RWPE1 (cell line): ENCODE results near the gene SH3RF3.
"Not testable (repeated sequence)": the region's sequence is repeated elsewhere in the genome, so short reads cannot be mapped to it uniquely, and the experiment has no call there.

Experiments used
- CTCF ChIA-PET: fragments of 350-600 bp; sonication (Branson Sonifier 250); formaldehyde crosslinking; extraction: SDS; loops from one replicate; lab custom pipeline; 2021; lab: Yijun Ruan, JAX
- POLR2A ChIA-PET: fragments of 400-600 bp; formaldehyde crosslinking; extraction: SDS; loops from one replicate; lab custom pipeline; 2020; ENCODE audit warnings: antibody characterized with exemption; ENCODE audit not compliant: low non-redundant PET; lab: Yijun Ruan, JAX
- DNase-seq: peaks from one replicate; pipeline ENCODE4 v3.0.0; 2012; ENCODE audit warnings: low spot score
- H3K27ac ChIP-seq: fragments of 450-650 bp; 2 replicates; pipeline ENCODE4 v1.5.1; 2017
- TF ChIP-seq, protein P1 (sequence below): fragments of 450-650 bp; conservative IDR thresholded peaks from 2 replicates; pipeline ENCODE4 v1.5.1; 2017; ENCODE audit warnings: low read depth, mild to moderate bottlenecking

Gene SH3RF3

GRCh38 chr2:109222422-109222821 lies 93.4 kb downstream of the SH3RF3 start:
- DNase-seq = no peak
- H3K27ac ChIP-seq = no peak overlapping the region
- ChIA-PET POLR2A (no interaction called here), CTCF (no interaction called here)
- TF ChIP-seq, protein P1, sequence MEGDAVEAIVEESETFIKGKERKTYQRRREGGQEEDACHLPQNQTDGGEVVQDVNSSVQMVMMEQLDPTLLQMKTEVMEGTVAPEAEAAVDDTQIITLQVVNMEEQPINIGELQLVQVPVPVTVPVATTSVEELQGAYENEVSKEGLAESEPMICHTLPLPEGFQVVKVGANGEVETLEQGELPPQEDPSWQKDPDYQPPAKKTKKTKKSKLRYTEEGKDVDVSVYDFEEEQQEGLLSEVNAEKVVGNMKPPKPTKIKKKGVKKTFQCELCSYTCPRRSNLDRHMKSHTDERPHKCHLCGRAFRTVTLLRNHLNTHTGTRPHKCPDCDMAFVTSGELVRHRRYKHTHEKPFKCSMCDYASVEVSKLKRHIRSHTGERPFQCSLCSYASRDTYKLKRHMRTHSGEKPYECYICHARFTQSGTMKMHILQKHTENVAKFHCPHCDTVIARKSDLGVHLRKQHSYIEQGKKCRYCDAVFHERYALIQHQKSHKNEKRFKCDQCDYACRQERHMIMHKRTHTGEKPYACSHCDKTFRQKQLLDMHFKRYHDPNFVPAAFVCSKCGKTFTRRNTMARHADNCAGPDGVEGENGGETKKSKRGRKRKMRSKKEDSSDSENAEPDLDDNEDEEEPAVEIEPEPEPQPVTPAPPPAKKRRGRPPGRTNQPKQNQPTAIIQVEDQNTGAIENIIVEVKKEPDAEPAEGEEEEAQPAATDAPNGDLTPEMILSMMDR = no peak

DNA sequence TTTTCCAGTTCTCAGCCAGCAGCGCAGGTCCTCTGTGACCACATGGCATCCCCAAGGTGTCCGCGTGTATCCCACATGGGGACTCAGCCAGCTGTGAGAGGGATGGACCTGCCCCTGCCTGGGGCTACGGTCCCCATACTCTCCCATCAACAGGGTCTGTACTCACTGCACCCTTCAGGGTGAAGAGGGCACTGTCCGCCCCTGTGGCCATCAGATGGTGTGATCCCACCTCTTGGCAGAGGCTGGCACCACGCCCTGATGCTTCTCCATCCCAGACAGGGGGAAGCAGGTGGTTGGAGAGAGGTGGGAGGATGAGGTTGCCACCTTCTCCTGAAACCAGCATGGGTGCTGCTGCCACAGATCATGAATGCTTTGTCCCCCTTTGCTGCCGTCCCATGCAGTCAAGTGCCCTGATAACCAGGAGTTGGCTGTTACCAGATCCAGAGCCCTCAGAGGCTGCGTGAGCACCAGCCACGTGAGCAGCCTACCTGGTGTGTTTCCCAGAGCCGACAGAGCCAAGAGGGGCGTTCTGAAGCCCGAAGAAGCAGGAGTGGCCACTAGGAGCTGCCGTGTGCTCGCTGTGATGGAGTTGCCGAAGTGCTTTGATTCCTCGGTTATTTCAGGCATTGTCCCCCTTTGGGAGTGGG lies 93.9 kb downstream of the SH3RF3 start:
- CTCF ChIA-PET = no interaction called here
- no peak for DNase-seq
- no peak overlapping the region for H3K27ac ChIP-seq
- TF ChIP-seq, protein P1 = no peak
- POLR2A ChIA-PET = no interaction called here

DNA sequence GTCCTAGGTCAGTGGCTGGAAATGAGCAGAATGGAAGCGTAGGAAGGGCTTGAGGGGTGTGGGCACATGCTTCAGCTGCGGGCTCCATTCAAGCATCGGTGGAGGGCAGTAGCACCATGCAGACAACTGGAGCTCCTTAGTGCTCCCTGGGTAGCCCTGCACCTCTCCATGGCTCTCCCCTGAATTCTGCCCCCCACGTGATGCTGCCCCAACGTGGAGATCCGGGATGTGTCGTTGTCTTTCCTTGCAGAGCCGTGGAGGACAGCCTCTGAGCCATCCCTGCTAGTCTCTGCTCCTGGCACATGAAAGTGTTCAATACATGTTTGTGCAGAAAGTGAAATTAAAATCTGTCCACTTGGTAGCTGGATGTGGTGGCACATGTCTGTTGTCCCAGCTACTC lies 94.5 kb downstream of the SH3RF3 start:
- ChIA-PET CTCF (no interaction called here), POLR2A (no interaction called here)
- TF ChIP-seq, protein P1 = no peak
- no peak for DNase-seq
- no peak overlapping the region for H3K27ac ChIP-seq

GRCh38 chr2:109224341-109224740 lies 95.3 kb downstream of the SH3RF3 start:
- H3K27ac ChIP-seq, DNase-seq, CTCF ChIA-PET, POLR2A ChIA-PET: not testable (repeated sequence)

DNA sequence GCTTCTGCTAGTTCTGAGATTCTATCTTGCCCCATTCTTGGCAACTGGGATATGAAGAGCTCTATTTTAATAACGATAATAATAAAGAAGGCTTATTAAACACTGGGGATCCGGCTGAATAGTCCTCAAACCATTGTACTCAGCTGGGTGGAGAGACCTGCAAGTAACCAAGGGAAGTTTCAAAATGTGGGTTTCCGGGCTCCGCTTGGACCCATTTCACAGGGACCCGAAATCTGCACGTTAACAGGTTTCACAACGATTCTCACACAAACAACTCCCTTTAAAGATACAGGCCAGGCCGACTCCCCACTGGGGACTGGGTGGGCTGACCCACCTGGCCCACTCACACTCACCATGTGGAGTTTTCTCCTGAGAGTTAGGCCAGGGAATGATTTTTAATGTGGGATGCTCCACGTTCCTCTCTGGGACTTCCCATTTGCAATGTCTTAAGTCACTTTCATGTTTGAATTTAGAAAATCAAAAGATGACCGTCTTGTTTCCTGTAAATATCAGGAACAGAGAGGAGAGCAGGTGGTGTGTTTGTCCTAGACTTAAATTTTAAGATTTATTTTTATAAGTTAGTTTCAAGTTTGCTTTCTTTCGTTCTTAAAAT lies 96.3 kb downstream of the SH3RF3 start:
- no peak for DNase-seq
- ChIA-PET CTCF (interaction anchor here (0.6 kb wide), 1 partner anchor 45 kb away, joined by 4 read pairs; no protein-coding TSS in a partner anchor), POLR2A (no interaction called here)
- no peak overlapping the region for H3K27ac ChIP-seq
- TF ChIP-seq, protein P1 = no peak

- H3K27ac ChIP-seq = no peak overlapping the region
- ChIA-PET CTCF (interaction anchor here (0.8 kb wide), 1 partner anchor 97 kb away, joined by 3 read pairs; the partner anchor contains the start of gene SH3RF3), POLR2A (no interaction called here)
- DNase-seq = no peak
- TF ChIP-seq, protein P1 = no peak
Observed at GRCh38 chr2:109226128-109226527, 97.1 kb downstream of the SH3RF3 start.

DNA sequence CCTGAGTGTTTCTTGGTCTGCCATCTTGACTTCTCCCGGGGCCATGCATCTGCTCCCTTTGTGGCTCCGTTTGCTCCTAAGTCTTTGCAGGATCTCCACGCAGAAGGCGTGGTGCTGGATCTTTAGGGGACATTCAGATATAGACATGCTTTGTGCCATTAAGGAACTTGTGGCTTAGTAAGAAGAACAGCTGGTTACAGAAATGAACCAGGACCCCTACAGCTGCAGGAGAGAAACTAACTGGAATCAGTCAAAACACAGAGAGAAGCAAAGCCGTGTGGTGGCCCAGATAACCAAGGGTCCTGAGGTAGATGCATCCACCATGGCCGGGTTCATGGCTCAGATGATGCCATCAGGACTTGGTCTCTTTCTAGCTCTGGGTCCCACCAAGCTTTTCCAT lies 97.6 kb downstream of the SH3RF3 start:
- DNase-seq = no peak
- CTCF ChIA-PET = interaction anchor here (0.6 to 0.8 kb wide), 2 partner anchors 98 to 166 kb away, joined by 3 read pairs; partner anchors contain the start of gene SH3RF3
- TF ChIP-seq, protein P1 = no peak
- H3K27ac ChIP-seq = no peak overlapping the region
- POLR2A ChIA-PET = no interaction called here
